ENCODE measurements around the gene RIMBP2. TPM values are rescaled to one million over a fixed set of nuclear protein-coding genes. Genes with fewer than 3 reads are reported as not detected.

The RIMBP2 gene
- total and polyA plus RNA-seq, 2 experiments from 2014 or later, result 0.31 to 0.37 TPM

DNA sequence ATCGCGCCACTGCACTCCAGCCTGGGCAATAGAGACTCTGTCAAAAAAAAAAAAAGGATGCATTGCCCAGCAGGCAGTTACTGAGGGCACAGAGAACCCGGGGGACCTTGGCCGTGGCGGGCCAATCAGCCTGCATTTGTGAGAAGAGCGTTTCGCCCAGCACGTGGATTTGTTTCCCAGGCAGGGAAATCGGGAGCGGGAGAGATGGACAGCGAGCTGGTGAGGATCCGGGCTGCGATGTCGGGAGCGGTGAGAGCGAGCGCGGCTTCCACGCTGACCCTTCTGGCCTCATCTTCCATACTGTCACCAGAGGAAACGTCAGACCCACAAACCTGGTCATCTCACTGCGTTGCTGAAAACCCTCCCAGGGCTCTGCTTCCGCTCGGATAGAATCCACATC, 123.5 kb downstream of the RIMBP2 start (continued):
- TF ChIP-seq ZNF462 (CRISPR knock-in tag; IDR thresholded peaks at IDR 0.05), result no peak

DNA sequence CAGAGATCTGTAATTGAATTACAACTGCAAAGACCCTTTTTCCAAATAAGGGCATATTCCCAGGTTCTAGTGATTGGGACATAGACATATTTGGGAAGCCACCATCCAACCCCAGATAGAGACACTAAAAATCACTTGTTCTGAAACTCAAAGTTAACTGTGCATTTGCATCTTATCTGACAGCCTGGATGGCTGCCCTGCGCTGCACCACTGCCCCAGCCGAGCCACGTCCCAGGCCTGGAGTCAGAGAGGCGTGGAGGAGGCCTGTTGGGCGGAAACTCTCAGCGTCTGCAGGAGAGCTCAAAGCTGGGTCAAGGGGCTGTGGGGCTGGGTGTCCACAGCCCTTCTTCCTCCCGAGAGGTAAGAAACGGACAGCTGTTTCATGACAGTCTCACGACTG, 124.4 kb downstream of the RIMBP2 start:
- no peaks in the 10 kb centered on the region for H3F3A ChIP-seq (replicated peaks; ENCODE audit: low read depth)
- no peak overlapping the region for H3K4me2 ChIP-seq
- no peaks in the 10 kb centered on the region for H3K27me3 ChIP-seq (ENCODE audit: insufficient read depth)
- no peaks in the 10 kb centered on the region for H3K9me2 ChIP-seq (ENCODE audit: insufficient read depth)
- ATAC-seq (no peak), DNase-seq (ENCODE audit: low spot score) (no peak)
- no peaks in the 10 kb centered on the region for H3K4me1 ChIP-seq (ENCODE audit: insufficient read depth)
- Mint-ChIP-seq H3K4me1 (no peaks in the 10 kb centered on the region), H3K27me3 (ENCODE audit: insufficient read depth, low read depth, poor library complexity) (peaks cover 5% of the 10 kb centered on the region), H3K36me3 (ENCODE audit: low read depth) (peaks cover 25% of the 10 kb centered on the region), H3K27ac (no peak overlapping the region), H3K9me3 (peaks cover 79% of the 10 kb centered on the region), H3K4me3 (no peak overlapping the region)
- H3K79me2 ChIP-seq (replicated peaks; ENCODE audit: insufficient read depth), result no peaks in the 10 kb centered on the region
- no peaks in the 10 kb centered on the region for H3K36me3 ChIP-seq (ENCODE audit: insufficient read depth)
- no peak overlapping the region for H3K27ac ChIP-seq (ENCODE audit: low read depth)
- no peak overlapping the region for H3K4me3 ChIP-seq
- H4K20me1 ChIP-seq (replicated peaks; ENCODE audit: insufficient read depth), result no peaks in the 10 kb centered on the region
- no peak overlapping the region for H2AFZ ChIP-seq
- TF ChIP-seq ETS1 (IDR thresholded peaks at IDR 0.05) (no peak), ZNF114 (CRISPR knock-in tag; IDR thresholded peaks at IDR 0.05) (no peak), JUNB (IDR thresholded peaks at IDR 0.05; ENCODE audit: unreplicated experiment) (no peak), STAT1 (IDR thresholded peaks at IDR 0.05; ENCODE audit: unreplicated experiment) (no peak), EZH2 (IDR thresholded peaks at IDR 0.05; ENCODE audit: low read depth, unreplicated experiment) (no peak), ZNF331 (CRISPR knock-in tag; IDR thresholded peaks at IDR 0.05; ENCODE audit: low read depth) (no peak), POLR2AphosphoS5 (IDR thresholded peaks at IDR 0.05; ENCODE audit: low read depth) (no peak), REST (IDR thresholded peaks at IDR 0.05; ENCODE audit: unreplicated experiment) (no peak), CREB1 (CRISPR knock-in tag; IDR thresholded peaks at IDR 0.05; ENCODE audit: low read depth) (no peak), CTCF (conservative IDR thresholded peaks at IDR 0.05; ENCODE audit: low read depth in 2 of 2) (no peak), EZH2phosphoT487 (IDR thresholded peaks at IDR 0.05; ENCODE audit: unreplicated experiment) (no peak)
